ENCODE data around the gene SMIM20. TPM values are rescaled to one million over a fixed set of nuclear protein-coding genes. Genes with fewer than 3 reads are reported as not detected.

SMIM20 gene
- total RNA-seq, 4 donors from 2014 or later, result 12.2 to 17.1 (median 15.1) TPM

DNA sequence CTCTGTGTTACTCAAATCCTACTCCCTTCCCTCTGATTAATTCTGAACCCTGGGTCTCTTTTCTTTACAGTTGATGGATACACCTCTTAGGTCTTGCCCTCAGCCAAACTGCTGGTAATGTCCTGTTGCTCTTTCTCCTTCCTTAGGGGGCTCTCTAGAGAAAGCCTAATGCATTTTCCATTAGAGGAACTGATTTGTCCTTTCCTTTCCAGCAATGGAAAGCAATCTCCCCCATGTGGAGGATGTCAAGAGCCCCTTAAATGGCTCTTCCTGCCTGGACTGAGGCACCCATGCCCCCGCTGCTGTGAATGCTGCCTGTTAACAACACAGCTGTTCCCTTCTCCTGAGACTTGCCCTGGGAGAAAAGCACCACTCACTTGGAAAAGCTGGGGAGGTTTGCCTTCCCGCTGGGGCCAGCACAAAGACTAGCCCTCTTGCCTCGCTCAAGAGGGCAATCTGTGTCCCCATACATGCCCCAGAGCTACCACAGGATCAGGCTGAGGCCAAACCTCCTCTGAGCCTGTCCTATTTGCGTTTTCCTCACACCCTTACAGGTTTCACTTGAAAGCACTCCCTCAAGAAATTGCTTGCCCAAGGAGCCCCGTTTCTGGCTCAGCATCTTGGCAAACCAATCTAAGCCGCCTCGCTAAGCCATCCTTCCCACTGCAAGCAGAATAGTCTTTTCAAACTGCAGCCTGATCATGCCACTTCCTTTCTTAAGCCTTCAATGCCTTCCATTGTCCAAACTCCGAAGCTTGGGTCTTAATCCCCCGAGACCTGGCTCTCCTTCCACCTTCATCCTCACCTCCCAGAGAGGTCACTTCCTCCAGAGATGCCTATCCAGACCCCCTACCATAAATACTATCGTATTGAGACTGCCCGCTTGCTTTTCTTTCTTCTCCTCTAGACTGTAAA is 23.2 kb upstream of the SMIM20 start:
- no peak for TF ChIP-seq POLR2A (IDR thresholded peaks at IDR 0.05)
- TF ChIP-seq EP300 (IDR thresholded peaks at IDR 0.05), result no peak
- no peak for TF ChIP-seq POLR2AphosphoS5 (IDR thresholded peaks at IDR 0.05)
- TF ChIP-seq, protein P1, sequence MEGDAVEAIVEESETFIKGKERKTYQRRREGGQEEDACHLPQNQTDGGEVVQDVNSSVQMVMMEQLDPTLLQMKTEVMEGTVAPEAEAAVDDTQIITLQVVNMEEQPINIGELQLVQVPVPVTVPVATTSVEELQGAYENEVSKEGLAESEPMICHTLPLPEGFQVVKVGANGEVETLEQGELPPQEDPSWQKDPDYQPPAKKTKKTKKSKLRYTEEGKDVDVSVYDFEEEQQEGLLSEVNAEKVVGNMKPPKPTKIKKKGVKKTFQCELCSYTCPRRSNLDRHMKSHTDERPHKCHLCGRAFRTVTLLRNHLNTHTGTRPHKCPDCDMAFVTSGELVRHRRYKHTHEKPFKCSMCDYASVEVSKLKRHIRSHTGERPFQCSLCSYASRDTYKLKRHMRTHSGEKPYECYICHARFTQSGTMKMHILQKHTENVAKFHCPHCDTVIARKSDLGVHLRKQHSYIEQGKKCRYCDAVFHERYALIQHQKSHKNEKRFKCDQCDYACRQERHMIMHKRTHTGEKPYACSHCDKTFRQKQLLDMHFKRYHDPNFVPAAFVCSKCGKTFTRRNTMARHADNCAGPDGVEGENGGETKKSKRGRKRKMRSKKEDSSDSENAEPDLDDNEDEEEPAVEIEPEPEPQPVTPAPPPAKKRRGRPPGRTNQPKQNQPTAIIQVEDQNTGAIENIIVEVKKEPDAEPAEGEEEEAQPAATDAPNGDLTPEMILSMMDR (IDR thresholded peaks at IDR 0.05), result no peak
- no peak overlapping the region for H3K4me3 ChIP-seq
- WGBS, result 58% methylated on average over 11 of the region's 11 CpGs

DNA sequence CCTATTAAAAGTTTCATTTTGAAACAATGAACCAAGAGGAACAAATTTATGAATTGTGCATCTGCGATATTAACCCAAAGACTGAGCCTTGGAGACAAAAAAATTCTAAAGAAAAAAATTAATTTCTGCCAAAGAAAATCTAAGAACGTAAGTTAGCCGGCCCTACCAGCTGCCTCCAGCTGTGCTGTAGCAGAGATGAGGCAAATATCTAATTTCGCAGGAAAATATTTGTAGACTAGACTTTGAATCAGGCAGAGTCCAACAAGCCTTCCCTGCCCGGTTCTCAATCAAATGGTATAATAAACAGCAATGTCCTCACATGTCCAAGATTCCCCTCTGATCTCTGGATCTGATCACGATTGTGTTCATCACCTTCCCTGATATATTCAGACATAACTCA is 21.2 kb upstream of the SMIM20 start:
- Histone ChIP-seq H3K27ac (no peak overlapping the region), H3K4me3 (no peak overlapping the region), H3K27me3 (no peaks in the 10 kb centered on the region), H3K36me3 (no peaks in the 10 kb centered on the region), H3K4me1 (no peaks in the 10 kb centered on the region), H3K9me3 (no peaks in the 10 kb centered on the region)
- no peak for DNase-seq (ENCODE audit: low spot score in 2 of 2)
- WGBS, result 89% methylated on average over 6 of the region's 6 CpGs
- TF ChIP-seq, protein P1 (IDR thresholded peaks at IDR 0.05), result no peak
- TF ChIP-seq POLR2A (IDR thresholded peaks at IDR 0.05), result no peak
- TF ChIP-seq POLR2AphosphoS5 (IDR thresholded peaks at IDR 0.05), result no peak
- no peak for TF ChIP-seq EP300 (IDR thresholded peaks at IDR 0.05)

More for the DNA sequence above, 23.2 kb upstream of the SMIM20 start:
- Histone ChIP-seq H3K4me1 (no peaks in the 10 kb centered on the region), H3K27ac (no peak overlapping the region), H3K9me3 (no peaks in the 10 kb centered on the region), H3K27me3 (no peaks in the 10 kb centered on the region), H3K36me3 (no peaks in the 10 kb centered on the region)
- no peak for DNase-seq (ENCODE audit: low spot score in 2 of 2)

- no peak overlapping the region for H3K4me3 ChIP-seq
- no peak for DNase-seq (ENCODE audit: low spot score in 2 of 2)
- H3K4me1 ChIP-seq, result no peaks in the 10 kb centered on the region
- no peaks in the 10 kb centered on the region for H3K36me3 ChIP-seq
- no peaks in the 10 kb centered on the region for H3K27me3 ChIP-seq
- 89% methylated on average over 5 of the region's 5 CpGs for WGBS
- H3K27ac ChIP-seq, result no peak overlapping the region
- TF ChIP-seq, protein P1 (IDR thresholded peaks at IDR 0.05), result no peak
- TF ChIP-seq EP300 (IDR thresholded peaks at IDR 0.05) (no peak), POLR2A (IDR thresholded peaks at IDR 0.05) (no peak), POLR2AphosphoS5 (IDR thresholded peaks at IDR 0.05) (no peak)
- no peaks in the 10 kb centered on the region for H3K9me3 ChIP-seq
These were observed 17.1 kb upstream of the SMIM20 start for GRCh38 chr4:25896776-25897539.

DNA sequence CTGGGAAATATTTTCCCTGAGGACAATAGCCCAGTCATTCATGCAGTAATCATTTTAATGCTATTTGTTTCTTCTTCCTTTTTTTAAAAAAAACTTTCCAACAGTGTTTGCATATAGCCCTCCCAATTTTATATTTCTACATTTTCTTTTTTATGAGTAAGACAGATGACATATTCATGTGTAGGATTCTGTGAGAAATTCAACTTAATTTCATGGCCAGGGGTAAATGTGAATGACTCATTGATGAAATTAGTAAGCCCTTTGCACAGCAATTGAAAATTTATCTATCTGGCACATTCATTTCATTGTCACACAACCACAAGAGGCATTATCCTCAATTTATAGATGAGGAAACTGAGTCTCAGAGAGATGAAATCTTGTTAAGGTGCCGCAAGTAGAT is 13.7 kb upstream of the SMIM20 start:
- Histone ChIP-seq H3K9me3 (no peaks in the 10 kb centered on the region), H3K27ac (no peak overlapping the region), H3K36me3 (no peaks in the 10 kb centered on the region), H3K27me3 (no peaks in the 10 kb centered on the region), H3K4me1 (no peaks in the 10 kb centered on the region), H3K4me3 (no peak overlapping the region)
- 80% methylated on average over 1 of the region's 1 CpG for WGBS
- DNase-seq (ENCODE audit: low spot score in 2 of 2), result no peak
- TF ChIP-seq POLR2A (IDR thresholded peaks at IDR 0.05) (no peak), EP300 (IDR thresholded peaks at IDR 0.05) (no peak), POLR2AphosphoS5 (IDR thresholded peaks at IDR 0.05) (no peak)
- TF ChIP-seq, protein P1 (IDR thresholded peaks at IDR 0.05), result no peak

GRCh38 chr4:25901030-25901430 is 13.0 kb upstream of the SMIM20 start:
- Histone ChIP-seq H3K9me3 (no peaks in the 10 kb centered on the region), H3K4me1 (no peaks in the 10 kb centered on the region), H3K27ac (no peak overlapping the region), H3K4me3 (no peak overlapping the region), H3K36me3 (no peaks in the 10 kb centered on the region), H3K27me3 (no peaks in the 10 kb centered on the region)
- no peak for TF ChIP-seq POLR2A (IDR thresholded peaks at IDR 0.05)
- TF ChIP-seq, protein P1 (IDR thresholded peaks at IDR 0.05), result no peak
- no peak for TF ChIP-seq EP300 (IDR thresholded peaks at IDR 0.05)
- TF ChIP-seq POLR2AphosphoS5 (IDR thresholded peaks at IDR 0.05), result no peak
- no peak for DNase-seq (ENCODE audit: low spot score in 2 of 2)
- 81% methylated on average over 7 of the region's 10 CpGs for WGBS
